Smooth muscle cell (in vitro differentiated cells): ENCODE data around the gene STK39. TPM values are rescaled to one million over a fixed set of nuclear protein-coding genes. Genes with fewer than 3 reads are reported as not detected.

Source experiments
- DNase-seq: peaks from one replicate; lab custom pipeline; 2025; ENCODE audit not compliant: unreplicated experiment; lab: John Stamatoyannopoulos, UW
- H2AFZ ChIP-seq: fragments of 200-600 bp; sonication (generic); 2 replicates; pipeline ENCODE4 v1.6.0; 2016; ENCODE audit warnings: antibody characterized with exemption, low read depth, mild to moderate bottlenecking
- H3F3A ChIP-seq: fragments of 200-600 bp; sonication (generic); 2 replicates; pipeline ENCODE4 v1.6.0; 2017; ENCODE audit warnings: antibody characterized with exemption, low read depth
- H3K27ac ChIP-seq: fragments of 200-600 bp; sonication (generic); 2 replicates; pipeline ENCODE4 v1.5.1; 2016; ENCODE audit warnings: low read depth, mild to moderate bottlenecking
- H3K27me3 ChIP-seq: fragments of 200-600 bp; sonication (generic); 2 replicates; pipeline ENCODE4 v1.6.1; 2016; ENCODE audit warnings: low read depth, mild to moderate bottlenecking
- H3K36me3 ChIP-seq: fragments of 200-600 bp; sonication (generic); 2 replicates; pipeline ENCODE4 v1.5.1; 2016; ENCODE audit warnings: low read depth
- H3K4me1 ChIP-seq: fragments of 200-600 bp; sonication (generic); 2 replicates; pipeline ENCODE4 v1.5.1; 2016; ENCODE audit warnings: low read depth
- H3K4me2 ChIP-seq: fragments of 200-600 bp; sonication (generic); 2 replicates; pipeline ENCODE4 v1.6.0; 2016; ENCODE audit warnings: mild to moderate bottlenecking
- H3K4me3 ChIP-seq: fragments of 200-600 bp; sonication (generic); 2 replicates; pipeline ENCODE4 v1.5.1; 2016; ENCODE audit warnings: mild to moderate bottlenecking
- H3K79me2 ChIP-seq: fragments of 200-600 bp; sonication (generic); 2 replicates; pipeline ENCODE4 v1.6.0; 2016; ENCODE audit warnings: low read depth, mild to moderate bottlenecking
- H3K9ac ChIP-seq: fragments of 200-600 bp; sonication (generic); 2 replicates; pipeline ENCODE4 v1.6.0; 2016; ENCODE audit warnings: low read depth
- H3K9me3 ChIP-seq: fragments of 200-600 bp; sonication (generic); replicated peaks from 2 replicates; pipeline ENCODE4 v1.5.1; 2016; ENCODE audit warnings: low read depth
- H4K20me1 ChIP-seq: fragments of 200-600 bp; sonication (generic); 2 replicates; pipeline ENCODE4 v1.6.0; 2016; ENCODE audit warnings: low read depth
- CTCF ChIP-seq: fragments of 200-600 bp; sonication (generic); IDR thresholded peaks from 2 replicates; pipeline ENCODE4 v1.5.1; 2017; ENCODE audit warnings: borderline replicate concordance, mild to moderate bottlenecking, antibody characterized with exemption; ENCODE audit not compliant: insufficient read depth, poor library complexity, severe bottlenecking
- WGBS: methylation state at CpG from one replicate; pipeline ENCODE4 v1.1.7; 2016; ENCODE audit warnings: low lambda C conversion rate; 5-methylcytosine and 5-hydroxymethylcytosine counted together
- polyA plus RNA-seq: library from polyadenylated mRNA; unstranded; fragments of >200 nt; fragmentation: Nextera tagmentation; extraction: Ambion mirVana; gene quantifications from 2 replicates; pipeline ENCODE4 v1.2.1, GENCODE V29; 2016
- total RNA-seq: library from RNA; depleted of rRNA; stranded (reverse); fragments of >200 nt; gene quantifications from 2 replicates; pipeline ENCODE4 v1.2.3, GENCODE V29; 2014

Gene STK39
- total and polyA plus RNA-seq, 2 experiments from 2014 or later: 21.1 to 37.8 TPM

- Histone ChIP-seq H3K79me2 (peaks cover 43% of the 10 kb centered on the region), H3K36me3 (no peaks in the 10 kb centered on the region), H3K27me3 (no peaks in the 10 kb centered on the region), H3K27ac (no peak overlapping the region), H3K4me3 (no peak overlapping the region), H3F3A (no peaks in the 10 kb centered on the region), H3K9me3 (no peaks in the 10 kb centered on the region), H4K20me1 (peaks cover 62% of the 10 kb centered on the region), H3K9ac (no peak overlapping the region), H2AFZ (no peak overlapping the region), H3K4me2 (no peak overlapping the region), H3K4me1 (peaks cover 15% of the 10 kb centered on the region)
- TF ChIP-seq CTCF: no peak
- 52% methylated on average over 1 of the region's 1 CpG for WGBS
- no peak for DNase-seq
Observed at GRCh38 chr2:168215813-168216212, 31.6 kb downstream of the STK39 start.

- DNase-seq: no peak
- no peaks in the 10 kb centered on the region for H3K27me3 ChIP-seq
- H3K4me3 ChIP-seq: no peak overlapping the region
- no peak overlapping the region for H3K9ac ChIP-seq
- peaks cover 14% of the 10 kb centered on the region for H3K4me1 ChIP-seq
- no peak overlapping the region for H3K27ac ChIP-seq
- no peaks in the 10 kb centered on the region for H3K36me3 ChIP-seq
- no peak overlapping the region for H2AFZ ChIP-seq
- WGBS: 53% methylated on average over 3 of the region's 3 CpGs
- peaks cover 61% of the 10 kb centered on the region for H3K79me2 ChIP-seq
- H3K9me3 ChIP-seq: no peaks in the 10 kb centered on the region
- no peak for TF ChIP-seq CTCF
- H4K20me1 ChIP-seq: peaks cover 56% of the 10 kb centered on the region
- no peaks in the 10 kb centered on the region for H3F3A ChIP-seq
- no peak overlapping the region for H3K4me2 ChIP-seq
Observed at GRCh38 chr2:168212866-168213265, 34.5 kb downstream of the STK39 start.

- no peaks in the 10 kb centered on the region for H3K27me3 ChIP-seq
- H3K4me1 ChIP-seq: peaks cover 14% of the 10 kb centered on the region
- no peak for DNase-seq
- H3K4me2 ChIP-seq: peak overlapping the region; percentile 14
- no peak overlapping the region for H2AFZ ChIP-seq
- H3K9ac ChIP-seq: no peak overlapping the region
- no peak overlapping the region for H3K4me3 ChIP-seq
- peak overlapping the region; percentile 49 for H3K27ac ChIP-seq
- peaks cover 68% of the 10 kb centered on the region for H3K79me2 ChIP-seq
- H3K9me3 ChIP-seq: no peaks in the 10 kb centered on the region
- 74% methylated on average over 4 of the region's 4 CpGs for WGBS
- H3K36me3 ChIP-seq: no peaks in the 10 kb centered on the region
- no peak for TF ChIP-seq CTCF
- H4K20me1 ChIP-seq: peaks cover 60% of the 10 kb centered on the region
- no peaks in the 10 kb centered on the region for H3F3A ChIP-seq
Observed at GRCh38 chr2:168212167-168212566, 35.2 kb downstream of the STK39 start.

GRCh38 chr2:168211664-168212163 lies 35.7 kb downstream of the STK39 start:
- no peak for DNase-seq
- TF ChIP-seq CTCF: no peak
- Histone ChIP-seq H3K9me3 (no peaks in the 10 kb centered on the region), H3K4me3 (no peak overlapping the region), H4K20me1 (peaks cover 60% of the 10 kb centered on the region), H3K27me3 (no peaks in the 10 kb centered on the region), H3K9ac (no peak overlapping the region), H3K79me2 (peaks cover 72% of the 10 kb centered on the region), H3K36me3 (no peaks in the 10 kb centered on the region), H3K4me1 (peaks cover 14% of the 10 kb centered on the region), H2AFZ (no peak overlapping the region), H3K27ac (peak overlapping the region; percentile 49), H3F3A (no peaks in the 10 kb centered on the region), H3K4me2 (peak overlapping the region; percentile 60)
- WGBS: 74% methylated on average over 5 of the region's 5 CpGs
